SU-DHL-6 (cell line): ENCODE measurements around the gene FARS2.

ENCODE experiments used
- H2AFZ ChIP-seq: fragments of 200-600 bp; sonication (generic); 2 replicates; pipeline ENCODE4 v1.6.1; 2014; ENCODE audit warnings: low read depth, mild to moderate bottlenecking, moderate library complexity, mixed read lengths, antibody characterized with exemption, low read length; ENCODE audit not compliant: severe bottlenecking
- H3F3A ChIP-seq: fragments of 200-600 bp; shearing (Covaris generic); 2 replicates; pipeline ENCODE4 v1.6.0; 2016; ENCODE audit warnings: antibody characterized with exemption, mild to moderate bottlenecking; ENCODE audit not compliant: insufficient read depth
- H3K27ac ChIP-seq: fragments of 200-600 bp; sonication (generic); 2 replicates; pipeline ENCODE4 v1.5.1; 2016; ENCODE audit warnings: low read depth, mild to moderate bottlenecking, low read length, moderate library complexity, mixed read lengths
- H3K27me3 ChIP-seq: fragments of 200-600 bp; sonication (generic), shearing (Covaris generic); 2 replicates; pipeline ENCODE4 v1.6.0; 2014; ENCODE audit warnings: mild to moderate bottlenecking, low read length
- H3K36me3 ChIP-seq: fragments of 200-600 bp; sonication (generic); 2 replicates; pipeline ENCODE4 v1.6.1; 2014; ENCODE audit warnings: mild to moderate bottlenecking, low read length, mixed read lengths
- H3K4me2 ChIP-seq: fragments of 300-600, 200-600 bp; shearing (Covaris generic), sonication (generic); 2 replicates; pipeline ENCODE4 v1.6.0; 2014; ENCODE audit warnings: low read length, low read depth, mild to moderate bottlenecking; ENCODE audit not compliant: poor library complexity, severe bottlenecking
- H3K4me3 ChIP-seq: fragments of 200-600 bp; sonication (generic); 2 replicates; pipeline ENCODE4 v1.5.1; 2014; ENCODE audit warnings: antibody characterized with exemption, low read length, mild to moderate bottlenecking, mixed read lengths; ENCODE audit not compliant: insufficient read depth, poor library complexity, severe bottlenecking
- H3K79me2 ChIP-seq: fragments of 200-600 bp; sonication (generic); 2 replicates; pipeline ENCODE4 v1.6.1; 2014; ENCODE audit warnings: mild to moderate bottlenecking, low read length, moderate library complexity; ENCODE audit not compliant: insufficient read depth
- H3K9ac ChIP-seq: fragments of 200-600 bp; sonication (generic); 2 replicates; pipeline ENCODE4 v1.7.0; 2014; ENCODE audit warnings: mild to moderate bottlenecking, low read length
- H3K9me2 ChIP-seq: fragments of 200-600 bp; sonication (generic); replicated peaks from 2 replicates; pipeline ENCODE4 v1.6.1; 2014; ENCODE audit warnings: low read length; ENCODE audit not compliant: insufficient read depth
- H3K9me3 ChIP-seq: fragments of 200-600 bp; sonication (generic); 2 replicates; pipeline ENCODE4 v1.6.1; 2014; ENCODE audit warnings: low read length, mixed read lengths; ENCODE audit not compliant: insufficient read depth
- H4K20me1 ChIP-seq: fragments of 200-600 bp; sonication (generic); 2 replicates; pipeline ENCODE4 v1.6.1; 2014; ENCODE audit warnings: low read depth, mild to moderate bottlenecking, antibody characterized with exemption, low read length, moderate library complexity, mixed read lengths
- CTCF ChIP-seq: fragments of 200-600 bp; sonication (generic); IDR thresholded peaks from one replicate; pipeline ENCODE4 v1.5.1; 2017; ENCODE audit warnings: antibody characterized with exemption, mild to moderate bottlenecking, low read length, moderate library complexity; ENCODE audit not compliant: insufficient read depth, poor library complexity, severe bottlenecking
- EZH2phosphoT487 ChIP-seq: fragments of 200-600 bp; sonication (generic), shearing (Covaris generic); conservative IDR thresholded peaks from 2 replicates; pipeline ENCODE4 v1.6.1; 2018; ENCODE audit warnings: mild to moderate bottlenecking, antibody characterized with exemption, low read length, moderate library complexity, mixed read lengths

FARS2 gene

DNA sequence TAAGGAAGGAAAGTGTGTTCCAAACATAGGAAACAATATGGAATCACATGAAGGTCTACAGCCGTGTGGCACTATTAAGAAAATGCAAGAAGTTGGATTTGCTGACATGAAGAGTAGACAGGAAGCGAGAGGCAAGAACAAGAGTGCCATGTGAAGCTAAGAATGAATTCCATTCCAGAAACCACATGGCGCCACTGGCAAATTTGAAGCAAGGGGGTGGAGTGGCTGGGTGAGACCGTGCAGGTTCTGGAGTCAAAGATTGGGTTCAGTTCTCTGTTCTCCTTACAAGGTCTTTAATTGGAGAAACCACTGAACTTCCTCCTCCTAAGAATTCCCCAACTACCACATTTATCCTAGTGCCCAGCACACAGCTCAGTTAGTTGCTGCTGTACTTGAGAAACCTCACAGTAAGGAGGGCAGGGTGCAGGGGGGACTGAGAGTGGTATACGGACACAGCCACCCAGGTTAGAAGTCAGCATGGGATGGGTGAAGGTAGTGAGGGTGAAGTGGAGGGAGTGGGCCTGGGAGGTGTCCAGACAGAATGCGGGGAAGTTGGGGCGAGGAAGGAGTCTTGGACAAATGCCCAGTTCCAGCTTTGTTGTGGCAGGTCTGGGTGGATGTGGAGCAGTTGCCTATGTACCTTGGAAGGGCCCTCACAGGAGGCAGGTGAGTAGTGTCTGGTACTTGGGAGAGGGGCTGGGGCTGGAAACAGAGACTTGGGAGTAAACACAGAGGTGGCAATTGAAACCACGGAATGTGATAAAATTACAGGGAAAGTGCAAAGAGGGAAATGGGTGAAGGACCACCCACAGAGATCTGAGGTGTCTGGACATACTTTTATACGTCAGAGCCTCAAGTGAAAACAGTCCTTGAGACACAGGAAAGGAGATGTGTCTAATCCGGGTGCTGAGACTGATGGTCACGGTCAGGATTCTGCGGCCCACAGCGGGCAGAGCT, 14.9 kb upstream of the FARS2 start:
- H3K27ac ChIP-seq: no peak overlapping the region

DNA sequence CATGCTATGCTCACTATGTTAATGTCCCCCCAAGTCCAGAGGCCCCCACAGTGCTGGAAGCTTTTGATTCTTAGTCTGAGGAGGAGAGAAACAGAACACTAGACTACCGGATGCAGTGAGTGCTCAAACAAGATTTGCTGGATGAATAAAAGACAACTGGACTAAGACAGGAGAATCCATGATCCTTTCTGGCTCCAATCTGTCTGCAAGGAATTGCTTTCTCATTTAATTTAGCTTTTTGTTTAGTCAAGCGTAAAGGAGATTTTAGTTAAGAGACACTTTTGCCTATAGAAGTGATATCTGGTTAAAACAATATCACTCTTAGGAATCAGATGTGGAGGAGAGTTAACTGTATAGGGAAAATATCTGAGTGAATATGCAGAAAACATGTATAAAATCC, 14.1 kb upstream of the FARS2 start:
- peaks cover 78% of the 10 kb centered on the region for H3K79me2 ChIP-seq
- H3K9ac ChIP-seq: no peak overlapping the region
- peaks cover 12% of the 10 kb centered on the region for H4K20me1 ChIP-seq
- no peaks in the 10 kb centered on the region for H3K9me2 ChIP-seq
- no peak overlapping the region for H2AFZ ChIP-seq
- no peaks in the 10 kb centered on the region for H3K9me3 ChIP-seq
- no peak overlapping the region for H3K4me3 ChIP-seq
- H3F3A ChIP-seq: no peaks in the 10 kb centered on the region
- TF ChIP-seq CTCF: no peak
- TF ChIP-seq EZH2phosphoT487: no peak
- H3K36me3 ChIP-seq: 0 out of 2 replicates have a peak, but pooled peaks cover 3% of the 10 kb centered on the region
- H3K4me2 ChIP-seq: no peak overlapping the region
- no peaks in the 10 kb centered on the region for H3K27me3 ChIP-seq
- H3K27ac ChIP-seq: no peak overlapping the region

More for the DNA sequence above, 14.9 kb upstream of the FARS2 start:
- Histone ChIP-seq H3F3A (no peaks in the 10 kb centered on the region), H3K9ac (no peak overlapping the region), H3K9me3 (no peaks in the 10 kb centered on the region), H3K36me3 (0 out of 2 replicates have a peak, but pooled peaks cover 3% of the 10 kb centered on the region), H3K4me2 (no peak overlapping the region), H2AFZ (no peak overlapping the region), H4K20me1 (peaks cover 12% of the 10 kb centered on the region), H3K27me3 (no peaks in the 10 kb centered on the region), H3K9me2 (no peaks in the 10 kb centered on the region), H3K4me3 (no peak overlapping the region), H3K79me2 (peaks cover 73% of the 10 kb centered on the region)
- TF ChIP-seq EZH2phosphoT487: no peak

DNA sequence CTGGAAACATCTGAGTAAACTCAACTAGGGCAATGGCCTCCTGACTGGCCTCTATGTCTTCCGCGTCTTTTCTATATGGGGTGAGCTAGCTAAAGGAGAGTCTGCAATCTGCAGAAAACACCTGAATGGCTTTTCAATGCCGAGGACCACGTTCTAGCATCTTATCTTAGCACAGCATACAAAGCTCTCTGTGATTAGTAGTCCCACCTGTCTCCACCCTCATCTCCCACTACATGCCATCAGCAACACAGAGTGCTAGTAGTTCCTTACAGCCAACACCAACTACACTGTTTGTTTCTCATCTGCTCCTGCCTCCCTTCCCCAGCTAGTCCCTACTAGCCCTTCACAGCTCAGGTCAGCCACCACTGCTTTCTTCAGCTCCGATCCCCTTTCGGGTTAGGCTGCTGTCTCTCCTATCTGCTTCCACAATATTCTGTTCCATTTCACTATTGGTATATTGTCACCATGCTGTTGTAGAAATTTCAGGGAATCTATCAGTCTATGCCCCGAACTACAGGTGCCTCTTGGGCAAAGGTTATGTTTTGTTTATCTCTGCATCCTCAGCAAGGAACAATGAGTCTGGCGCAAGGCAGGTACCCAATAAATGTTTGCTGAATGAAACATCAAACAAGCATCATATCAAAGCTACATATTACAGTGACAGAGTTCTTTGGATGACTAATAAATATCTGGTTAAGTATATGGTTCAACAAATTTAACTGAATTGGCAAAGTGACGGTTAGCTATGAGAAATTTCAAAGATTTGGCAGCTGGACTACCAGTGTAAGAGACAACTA, 12.8 kb upstream of the FARS2 start:
- Histone ChIP-seq H3K27me3 (no peaks in the 10 kb centered on the region), H3K79me2 (peaks cover 73% of the 10 kb centered on the region), H3K27ac (no peak overlapping the region), H4K20me1 (peaks cover 12% of the 10 kb centered on the region), H3K4me3 (no peak overlapping the region), H3F3A (no peaks in the 10 kb centered on the region), H3K36me3 (peaks cover 6% of the 10 kb centered on the region; the same call in 1 of the 2 replicates), H3K9ac (no peak overlapping the region), H3K9me2 (no peaks in the 10 kb centered on the region), H3K9me3 (no peaks in the 10 kb centered on the region), H3K4me2 (no peak overlapping the region), H2AFZ (no peak overlapping the region)
- no peak for TF ChIP-seq EZH2phosphoT487
- TF ChIP-seq CTCF: no peak
